ENCODE results near the gene C11orf24.

The C11orf24 gene

GRCh38 chr11:68271781-68272608, at the start of gene C11orf24:
C11orf24 (minus strand) TSS chr11:68271973; CDS start chr11:68263767, 8,206 bp downstream.
- peak within 1 kb of the TSS; percentile 91 for H3K4me3 ChIP-seq (ENCODE audit: low read depth, low read length)

DNA sequence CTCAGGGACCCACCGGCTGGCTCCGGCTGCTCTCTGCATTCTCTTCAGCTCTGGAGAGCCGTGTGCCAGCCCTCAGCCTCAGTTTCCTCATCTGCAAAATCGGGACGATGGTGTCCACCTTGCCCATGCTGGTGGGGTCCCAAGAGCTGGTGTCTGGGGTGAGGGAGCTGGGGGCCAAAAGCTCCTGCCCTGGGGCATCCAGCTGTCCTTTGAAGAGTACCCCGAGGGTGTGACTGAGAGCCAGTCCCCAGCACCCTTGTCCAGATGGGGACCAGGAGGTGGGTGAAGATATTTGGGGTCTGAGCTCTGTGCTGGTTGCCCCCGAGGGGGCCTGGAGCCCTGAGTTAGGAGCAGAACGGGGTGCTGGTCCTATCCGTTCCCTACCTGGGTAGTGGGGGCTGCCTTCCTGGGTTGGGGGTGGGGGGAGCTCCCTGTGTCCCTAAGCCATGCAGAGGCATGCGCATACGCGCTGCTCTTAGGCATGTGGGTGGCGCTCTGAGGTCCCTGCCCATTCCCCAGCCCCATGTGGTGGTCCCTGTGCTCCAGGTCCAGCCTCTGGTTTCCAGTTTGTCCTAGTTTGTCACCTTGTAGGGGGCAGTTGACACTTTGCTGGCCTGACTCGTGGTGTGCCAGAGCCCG, 45.5 kb upstream of the C11orf24 start:
- no peak overlapping the region for H3K4me3 ChIP-seq (ENCODE audit: low read depth, low read length)

- H3K4me3 ChIP-seq (ENCODE audit: low read depth, low read length) = no peak overlapping the region
These were observed 43.6 kb upstream of the C11orf24 start for GRCh38 chr11:68315171-68315920.

- peak overlapping the region; percentile 65 for H3K4me3 ChIP-seq (ENCODE audit: low read depth, low read length)
These were observed 42.7 kb upstream of the C11orf24 start for GRCh38 chr11:68314203-68315170.

DNA sequence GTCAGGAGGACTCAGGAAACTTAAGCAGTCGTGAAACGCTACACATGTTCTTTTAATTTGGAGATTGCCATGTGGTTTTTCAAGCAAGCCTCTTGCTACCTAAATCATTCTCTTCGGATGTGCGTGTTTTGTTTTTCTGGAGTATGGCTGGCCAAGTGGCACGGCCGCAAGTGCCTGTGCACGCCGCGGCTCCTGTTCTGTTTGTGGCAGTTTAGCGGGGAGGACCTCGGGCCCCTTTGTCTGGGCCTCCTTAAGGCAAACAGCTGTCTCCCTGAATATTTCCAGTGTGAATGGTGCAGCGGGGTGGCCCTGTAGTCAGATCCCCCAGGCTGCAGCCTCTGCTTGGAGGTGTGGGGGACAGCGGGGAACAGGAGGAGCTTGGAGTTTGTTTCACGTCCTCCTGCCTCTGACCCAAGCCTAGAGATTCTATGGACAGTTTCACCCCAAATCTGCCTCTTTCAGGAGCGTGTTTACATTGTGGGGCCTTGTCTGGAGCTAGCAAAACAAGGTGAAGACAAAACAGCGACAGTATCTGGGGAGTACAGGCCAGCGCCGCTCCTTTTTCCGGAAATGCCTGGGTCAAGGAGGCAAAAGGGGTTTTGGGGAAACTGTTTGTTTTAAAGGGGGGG, 41.9 kb upstream of the C11orf24 start:
- peak overlapping the region; percentile 65 for H3K4me3 ChIP-seq (ENCODE audit: low read depth, low read length)

GRCh38 chr11:68312780-68313573, 41.2 kb upstream of the C11orf24 start:
- H3K4me3 ChIP-seq (ENCODE audit: low read depth, low read length) = peak overlapping the region; percentile 65

DNA sequence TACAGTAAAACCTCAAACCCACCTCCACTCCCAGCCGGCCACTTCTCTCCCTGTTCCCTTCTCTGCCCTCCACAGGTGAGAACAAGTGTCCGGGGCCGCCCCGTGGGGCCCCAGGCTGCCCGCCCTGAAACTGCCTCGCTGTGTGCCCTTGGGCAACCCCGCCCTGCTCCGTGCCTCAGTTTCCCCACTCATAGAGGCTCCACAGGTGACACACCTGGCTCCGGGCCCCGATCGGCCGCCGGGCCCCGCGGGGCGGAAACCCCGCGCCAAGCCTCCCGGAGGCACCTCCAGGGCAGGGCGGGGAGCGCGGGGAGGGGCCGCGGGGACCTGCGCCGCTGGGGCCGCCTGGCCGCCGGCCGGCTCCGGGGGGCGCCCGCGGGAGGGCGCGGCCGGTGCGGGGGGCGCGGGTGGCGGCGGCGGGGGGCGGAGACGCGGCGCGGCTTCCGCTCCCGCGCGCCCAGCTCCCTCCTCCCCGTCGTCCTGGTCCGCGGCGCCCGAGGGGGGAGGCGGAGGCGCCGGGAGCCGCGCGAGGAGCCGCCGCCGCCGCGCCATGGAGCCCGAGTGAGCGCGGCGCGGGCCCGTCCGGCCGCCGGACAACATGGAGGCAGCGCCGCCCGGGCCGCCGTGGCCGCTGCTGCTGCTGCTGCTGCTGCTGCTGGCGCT, 40.5 kb upstream of the C11orf24 start, which contains the start of gene LRP5:
TSS of gene LRP5 (plus strand) at position 475 of the 663 bp plus-strand sequence. CDS start at position 599, 124 bp downstream.
- peak within 1 kb of the TSS; percentile 65 for H3K4me3 ChIP-seq (ENCODE audit: low read depth, low read length)

DNA sequence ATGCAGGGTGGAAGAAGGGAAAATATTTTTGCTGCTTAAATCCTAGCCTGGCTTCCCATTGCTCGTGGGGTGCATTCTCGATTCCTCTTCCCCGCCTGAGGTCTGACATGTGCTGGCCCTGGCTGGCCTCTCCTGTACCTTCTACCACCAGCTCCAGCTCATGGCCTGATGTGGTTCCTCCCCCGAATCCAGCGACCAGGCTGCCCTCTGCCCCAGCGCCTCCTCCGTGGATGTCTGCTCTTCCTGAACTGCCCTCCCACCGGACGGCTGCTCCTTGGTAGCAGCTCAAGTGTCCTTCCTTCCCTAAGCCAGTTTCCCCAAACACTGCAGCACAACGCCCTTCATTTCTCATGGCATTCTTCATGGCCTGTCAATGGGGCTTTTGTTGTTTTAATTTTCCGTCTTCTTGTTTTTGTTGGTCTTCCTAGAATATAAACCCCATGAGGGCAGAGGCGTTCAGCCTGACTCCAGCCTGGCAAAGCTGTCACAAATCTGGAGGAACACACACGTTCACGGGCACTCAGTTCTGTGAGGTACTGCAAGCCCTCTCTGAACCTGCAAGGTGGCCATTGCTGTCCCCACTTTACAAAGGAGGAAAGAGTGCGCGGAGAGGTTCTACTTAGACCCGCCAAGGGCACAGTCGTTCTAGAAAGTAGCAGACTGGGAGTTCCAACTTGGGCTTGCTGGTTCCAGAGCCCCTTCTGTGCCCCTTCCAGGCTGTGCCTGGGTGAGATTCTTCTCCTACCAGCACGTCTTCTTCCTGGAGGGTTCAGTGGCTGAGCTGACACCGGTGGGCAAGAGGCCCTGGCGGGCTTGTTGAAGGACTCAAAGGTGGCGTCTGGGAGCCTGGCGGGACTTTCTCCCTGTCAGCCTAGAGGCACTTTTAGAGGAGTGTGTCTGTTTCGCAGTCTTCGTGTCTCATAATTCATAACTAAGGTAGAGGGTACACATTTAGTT, 39.7 kb upstream of the C11orf24 start:
- H3K4me3 ChIP-seq (ENCODE audit: low read depth, low read length) = no peak overlapping the region

GRCh38 chr11:68309621-68310185, 37.9 kb upstream of the C11orf24 start:
- no peak overlapping the region for H3K4me3 ChIP-seq (ENCODE audit: low read depth, low read length)

GRCh38 chr11:68308068-68308467, 36.3 kb upstream of the C11orf24 start:
- no peak overlapping the region for H3K4me3 ChIP-seq (ENCODE audit: low read depth, low read length)

DNA sequence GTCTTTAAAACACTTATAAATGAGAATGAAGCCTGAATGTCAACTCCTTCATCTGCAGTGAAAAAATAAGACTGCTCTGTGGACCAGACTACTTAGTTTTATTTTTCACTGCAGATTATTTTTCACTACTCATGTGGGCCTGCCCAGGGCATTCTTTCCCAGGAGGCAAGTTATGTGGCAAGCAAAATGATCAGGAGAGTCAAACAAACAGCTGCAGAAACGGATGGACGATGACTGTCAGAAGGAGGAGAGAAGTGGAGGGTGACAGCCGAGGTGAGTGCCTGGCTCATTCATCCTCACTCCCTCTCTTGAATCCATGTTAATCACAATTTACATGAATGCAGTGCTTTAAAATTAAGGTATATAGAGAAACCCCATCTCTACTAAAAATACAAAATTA, 34.9 kb upstream of the C11orf24 start:
- no peak overlapping the region for H3K4me3 ChIP-seq (ENCODE audit: low read depth, low read length)

DNA sequence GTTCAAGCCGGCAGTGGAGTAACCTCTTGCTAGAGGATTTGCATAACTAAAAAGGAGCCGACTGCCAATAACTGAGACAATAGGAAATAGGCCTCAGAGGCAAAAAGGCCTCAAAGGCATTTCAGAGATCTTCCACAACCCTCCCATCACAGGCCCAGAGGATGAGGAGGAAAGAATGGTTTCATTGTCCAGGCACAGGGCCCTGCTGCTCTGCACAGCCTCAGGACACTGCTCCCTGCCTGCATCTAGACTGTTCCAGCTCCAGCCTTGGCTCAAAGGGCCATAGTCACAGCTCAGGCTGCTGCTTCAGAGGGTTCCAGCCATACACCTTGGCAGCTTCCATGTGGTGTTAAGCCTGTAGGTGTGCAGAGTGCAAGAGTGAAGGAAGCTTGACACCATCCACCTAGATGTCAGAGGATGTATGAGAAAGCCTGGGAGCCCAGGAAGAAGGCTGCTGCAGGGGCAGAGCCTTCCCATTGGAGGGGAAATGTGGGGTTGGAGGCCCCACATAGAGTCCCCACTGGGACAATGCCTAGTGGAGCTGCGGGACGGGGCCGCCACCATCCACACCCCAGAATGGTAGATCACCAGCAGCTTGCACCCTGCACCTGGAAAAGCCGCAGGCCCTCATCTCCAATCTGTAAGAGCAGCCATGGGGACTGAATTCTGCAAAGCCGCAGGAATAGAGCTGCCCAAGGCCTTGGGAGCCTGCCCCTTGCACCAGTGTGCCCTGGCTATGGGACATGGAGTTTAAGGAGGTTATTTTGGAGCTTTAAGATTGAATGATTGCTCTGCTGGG, 32.4 kb upstream of the C11orf24 start:
- no peak overlapping the region for H3K4me3 ChIP-seq (ENCODE audit: low read depth, low read length)

GRCh38 chr11:68303083-68303482, 31.3 kb upstream of the C11orf24 start:
- H3K4me3 ChIP-seq (ENCODE audit: low read depth, low read length) = no peak overlapping the region

- no peak overlapping the region for H3K4me3 ChIP-seq (ENCODE audit: low read depth, low read length)
These were observed 30.9 kb upstream of the C11orf24 start for GRCh38 chr11:68302670-68303069.

DNA sequence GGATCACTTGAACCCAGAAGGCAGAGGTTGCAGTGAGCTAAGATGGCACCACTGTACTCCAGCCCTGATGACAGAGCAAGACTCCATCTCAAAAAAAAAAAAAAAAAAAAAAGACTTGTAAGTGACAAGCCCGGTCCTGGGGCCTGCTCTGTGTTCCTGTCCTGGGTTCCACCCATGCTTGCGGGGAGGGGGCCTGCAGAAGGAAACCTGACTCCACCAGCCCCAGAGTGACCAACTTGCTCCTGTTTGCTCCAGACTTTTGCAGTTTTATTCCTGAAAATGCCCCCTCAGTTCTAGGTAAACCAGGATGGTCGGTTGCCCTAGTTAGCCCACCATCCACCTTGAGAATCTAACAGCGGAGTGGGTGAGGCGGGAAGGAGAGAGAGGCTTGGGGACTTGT, 30.5 kb upstream of the C11orf24 start:
- H3K4me3 ChIP-seq (ENCODE audit: low read depth, low read length) = no peak overlapping the region
